ENCODE measurements around the gene MCM5. TPM values are rescaled to one million over a fixed set of nuclear protein-coding genes. Genes with fewer than 3 reads are reported as not detected.

MCM5 gene
- 117 and 118 TPM in 2 replicates for total RNA-seq

DNA sequence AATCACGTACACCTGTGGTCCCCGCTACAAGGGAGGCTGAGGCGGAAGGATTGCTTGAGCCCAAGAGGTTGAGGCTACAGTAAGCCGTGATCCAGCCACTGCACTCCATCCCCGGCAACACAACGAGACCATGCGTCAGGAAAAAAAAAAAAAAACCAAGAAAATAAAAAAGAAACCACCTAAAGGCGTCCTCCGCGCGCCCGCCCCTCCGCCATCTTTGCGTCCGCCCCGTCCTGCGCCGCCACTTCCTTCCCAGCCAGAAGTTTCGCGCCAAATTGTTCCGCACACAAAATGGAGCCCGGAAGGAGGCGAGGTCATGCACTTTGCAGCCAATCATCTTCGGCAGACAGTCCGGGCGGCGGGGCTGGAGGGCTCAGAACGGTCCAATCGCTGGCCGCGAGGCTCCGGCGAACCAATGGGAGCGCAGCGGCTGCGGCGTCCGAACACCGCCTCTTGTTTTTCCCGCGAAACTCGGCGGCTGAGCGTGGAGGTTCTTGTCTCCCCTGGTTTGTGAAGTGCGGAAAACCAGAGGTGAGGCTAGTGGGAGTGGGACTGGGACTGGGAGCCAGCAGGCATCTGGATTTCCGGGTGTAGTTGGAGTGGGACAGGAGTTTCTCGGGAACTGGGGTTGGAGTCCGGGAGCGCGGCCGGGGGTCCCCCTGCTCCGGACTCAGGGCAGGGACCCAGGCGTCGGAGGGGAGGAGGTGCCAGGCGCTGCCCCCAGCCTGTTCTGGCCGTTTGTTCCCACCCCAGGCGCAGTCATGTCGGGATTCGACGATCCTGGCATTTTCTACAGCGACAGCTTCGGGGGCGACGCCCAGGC lies at the start of gene MCM5:
Gene MCM5 (plus strand): TSS at position 463 of the 823 bp plus-strand sequence. CDS start 299 bp downstream, at position 762.

DNA sequence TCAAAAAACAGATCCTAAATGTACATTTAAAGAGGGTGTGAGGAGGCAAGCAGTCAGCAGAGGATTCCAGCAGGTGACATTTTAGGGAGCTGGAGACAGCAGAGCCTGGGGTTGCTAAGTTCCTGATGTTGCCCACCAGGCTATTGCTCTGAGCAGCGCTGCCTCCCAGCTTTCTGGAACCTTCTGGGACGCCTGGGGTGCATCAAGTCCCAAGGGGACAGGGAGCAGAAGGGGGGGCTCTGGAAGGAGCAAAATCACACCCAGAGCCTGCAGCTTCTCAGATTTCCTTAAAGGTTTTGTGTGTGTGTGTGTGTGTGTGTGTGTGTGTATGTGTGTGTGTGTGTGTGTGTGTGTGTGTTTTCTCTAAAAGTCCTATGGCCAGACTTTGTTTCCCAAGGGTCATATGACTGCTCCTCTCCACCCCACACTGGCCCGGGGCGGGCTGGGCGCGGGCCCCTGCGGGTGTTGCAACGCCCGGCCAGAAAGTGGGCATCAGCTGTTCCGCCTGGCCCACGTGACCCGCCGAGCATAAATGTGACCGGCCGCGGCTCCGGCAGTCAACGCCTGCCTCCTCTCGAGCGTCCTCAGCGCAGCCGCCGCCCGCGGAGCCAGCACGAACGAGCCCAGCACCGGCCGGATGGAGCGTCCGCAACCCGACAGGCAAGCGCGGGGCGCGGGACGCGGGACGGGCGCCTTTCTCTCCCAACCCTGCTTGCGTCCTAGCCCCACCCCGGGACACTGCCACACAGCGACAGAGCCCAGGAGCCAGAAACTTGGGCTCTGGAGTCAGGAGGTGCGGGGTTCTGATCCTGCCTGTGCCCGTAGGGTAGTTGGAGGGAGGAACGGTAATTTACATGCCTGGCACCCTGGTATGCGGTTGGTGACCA lies 19.2 kb upstream of the MCM5 start, which contains the start of gene HMOX1:
Gene HMOX1 (plus strand): TSS at position 560 of the 887 bp plus-strand sequence. CDS start 78 bp downstream, at position 638.

Other genes with a start within 250 kb of the MCM5 start
- gene HMGXB4, start 142.6 kb upstream of the MCM5 start, total RNA-seq, result 12.9 and 15.5 TPM in 2 replicates
- gene TOM1, start 100.2 kb upstream of the MCM5 start, total RNA-seq, result 23.9 and 34.6 TPM in 2 replicates
- 12.5 and 17.0 TPM in 2 replicates for gene HMOX1, start 19.0 kb upstream of the MCM5 start, total RNA-seq
- gene RASD2, start 140.7 kb downstream of the MCM5 start, total RNA-seq, result not detected in 2 replicates
- gene MB, start 217.2 kb downstream of the MCM5 start, total RNA-seq, result not detected in 2 replicates
- 4.3 and 5.0 TPM in 2 replicates for gene APOL6, start 248.3 kb downstream of the MCM5 start, total RNA-seq

All from bronchus fibroblast of lung (primary cell).